Stomach smooth muscle (tissue), 2 donors: Measurements from ENCODE around the gene MYL5.
"Not testable (repeated sequence)": the region's sequence is repeated elsewhere in the genome, so short reads cannot be mapped to it uniquely, and the experiment has no call there.

Experiments
- H3K27ac ChIP-seq: one replicate; pipeline ENCODE4 v1.7.0; 2013; ENCODE audit warnings: mild to moderate bottlenecking, low read length, inconsistent platforms
- H3K27me3 ChIP-seq, 2 donors: one replicate each; pipeline ENCODE4 v1.7.0; 2013; ENCODE audit warnings: low read length in 2 of 2; ENCODE audit not compliant: insufficient read depth in 2 of 2, control insufficient read depth in 1 of 2
- H3K36me3 ChIP-seq, 2 donors: one replicate each; pipeline ENCODE4 v1.7.0; 2013; ENCODE audit warnings: low read length in 2 of 2; ENCODE audit not compliant: control insufficient read depth in 2 of 2, insufficient read depth in 2 of 2
- H3K4me1 ChIP-seq: one replicate; pipeline ENCODE4 v1.7.0; 2013; ENCODE audit warnings: low read length; ENCODE audit not compliant: control insufficient read depth, insufficient read depth
- H3K4me3 ChIP-seq, 2 donors: one replicate each; pipeline ENCODE4 v1.7.0; 2013; ENCODE audit warnings: low read length in 2 of 2
- H3K9ac ChIP-seq, 2 donors: one replicate each; pipeline ENCODE4 v1.7.0; 2013; ENCODE audit warnings: low read length in 2 of 2, mild to moderate bottlenecking in 1 of 2
- H3K9me3 ChIP-seq, 2 donors: one replicate each; pipeline ENCODE4 v1.7.0; 2013; ENCODE audit warnings: low read length in 2 of 2; ENCODE audit not compliant: control insufficient read depth in 2 of 2
- donor health status: healthy.
- donor health status: Pancreatic carcinoma.

The MYL5 gene

GRCh38 chr4:637536-638280 lies 36.6 kb upstream of the MYL5 start:
- Histone ChIP-seq H3K27me3 (peaks cover 5 to 9% of the 10 kb centered on the region in 2 donors), H3K4me1 (no peaks in the 10 kb centered on the region), H3K9me3 (peaks cover 0 to 3% of the 10 kb centered on the region in 2 donors), H3K4me3 (no peak overlapping the region), H3K9ac (no peak overlapping the region), H3K36me3 (no peaks in the 10 kb centered on the region), H3K27ac (no peak overlapping the region)

GRCh38 chr4:642366-642765 lies 32.0 kb upstream of the MYL5 start:
- H3K4me3 ChIP-seq, H3K27me3 ChIP-seq, H3K27ac ChIP-seq, H3K9ac ChIP-seq, H3K4me1 ChIP-seq, H3K9me3 ChIP-seq, H3K36me3 ChIP-seq: not testable (repeated sequence)

GRCh38 chr4:646460-646859 lies 27.9 kb upstream of the MYL5 start:
- Histone ChIP-seq H3K27me3 (peaks cover 24% of the 10 kb centered on the region in 2 donors), H3K4me3 (no peak overlapping the region), H3K9me3 (peaks cover 0 to under 1% of the 10 kb centered on the region in 2 donors), H3K4me1 (no peaks in the 10 kb centered on the region), H3K9ac (no peak overlapping the region), H3K27ac (no peak overlapping the region), H3K36me3 (no peaks in the 10 kb centered on the region)

- Histone ChIP-seq H3K27me3 (peaks cover 24 to 29% of the 10 kb centered on the region in 2 donors), H3K4me3 (no peak overlapping the region)
Observed at GRCh38 chr4:647481-647880, 26.9 kb upstream of the MYL5 start.

GRCh38 chr4:648579-649292 lies 25.6 kb upstream of the MYL5 start:
- H3K4me1 ChIP-seq: no peaks in the 10 kb centered on the region

More at GRCh38 chr4:647481-647880, 26.9 kb upstream of the MYL5 start:
- Histone ChIP-seq H3K9ac (no peak overlapping the region), H3K36me3 (no peaks in the 10 kb centered on the region), H3K27ac (no peak overlapping the region), H3K4me1 (no peaks in the 10 kb centered on the region), H3K9me3 (no peaks in the 10 kb centered on the region)

GRCh38 chr4:649293-649625 lies 25.1 kb upstream of the MYL5 start:
- H3K4me1 ChIP-seq: no peaks in the 10 kb centered on the region
- H3K27ac ChIP-seq: no peak overlapping the region
- H3K4me3 ChIP-seq: no peak overlapping the region
- H3K9ac ChIP-seq: no peak overlapping the region
- no peaks in the 10 kb centered on the region for H3K9me3 ChIP-seq
- no peaks in the 10 kb centered on the region for H3K36me3 ChIP-seq
- H3K27me3 ChIP-seq: peaks cover 24 to 29% of the 10 kb centered on the region in 2 donors

More at GRCh38 chr4:648579-649292, 25.6 kb upstream of the MYL5 start:
- Histone ChIP-seq H3K27me3 (peaks cover 24 to 29% of the 10 kb centered on the region in 2 donors), H3K9me3 (no peaks in the 10 kb centered on the region), H3K9ac (no peak overlapping the region), H3K27ac (no peak overlapping the region), H3K36me3 (no peaks in the 10 kb centered on the region), H3K4me3 (no peak overlapping the region)

GRCh38 chr4:649751-650310 lies 24.5 kb upstream of the MYL5 start:
- no peak overlapping the region for H3K4me3 ChIP-seq
- H3K4me1 ChIP-seq: no peaks in the 10 kb centered on the region
- no peaks in the 10 kb centered on the region for H3K36me3 ChIP-seq
- no peak overlapping the region for H3K9ac ChIP-seq
- H3K27me3 ChIP-seq: peaks cover 24 to 31% of the 10 kb centered on the region in 2 donors
- no peak overlapping the region for H3K27ac ChIP-seq
- H3K9me3 ChIP-seq: no peaks in the 10 kb centered on the region

GRCh38 chr4:650461-650860 lies 23.9 kb upstream of the MYL5 start:
- Histone ChIP-seq H3K4me3 (no peak overlapping the region), H3K9me3 (no peaks in the 10 kb centered on the region), H3K27ac (no peak overlapping the region), H3K36me3 (no peaks in the 10 kb centered on the region), H3K27me3 (peaks cover 24 to 31% of the 10 kb centered on the region in 2 donors), H3K4me1 (no peaks in the 10 kb centered on the region), H3K9ac (no peak overlapping the region)

GRCh38 chr4:650951-651883 lies 23.1 kb upstream of the MYL5 start:
- Histone ChIP-seq H3K36me3 (no peaks in the 10 kb centered on the region), H3K4me3 (no peak overlapping the region), H3K27me3 (peaks cover 24 to 34% of the 10 kb centered on the region in 2 donors), H3K9ac (no peak overlapping the region), H3K27ac (no peak overlapping the region), H3K9me3 (no peaks in the 10 kb centered on the region), H3K4me1 (no peaks in the 10 kb centered on the region)

GRCh38 chr4:651884-652642 lies 22.3 kb upstream of the MYL5 start:
- Histone ChIP-seq H3K4me3 (no peak overlapping the region), H3K27ac (no peak overlapping the region), H3K36me3 (no peaks in the 10 kb centered on the region), H3K27me3 (peaks cover 24 to 34% of the 10 kb centered on the region in 2 donors), H3K4me1 (no peaks in the 10 kb centered on the region), H3K9me3 (no peaks in the 10 kb centered on the region), H3K9ac (no peak overlapping the region)
